ENCODE measurements around the gene CCR3. TPM values are rescaled to one million over a fixed set of nuclear protein-coding genes. Genes with fewer than 3 reads are reported as not detected.

Gene CCR3
- total RNA-seq, 2 experiments from 2014 or later, result not detected

DNA sequence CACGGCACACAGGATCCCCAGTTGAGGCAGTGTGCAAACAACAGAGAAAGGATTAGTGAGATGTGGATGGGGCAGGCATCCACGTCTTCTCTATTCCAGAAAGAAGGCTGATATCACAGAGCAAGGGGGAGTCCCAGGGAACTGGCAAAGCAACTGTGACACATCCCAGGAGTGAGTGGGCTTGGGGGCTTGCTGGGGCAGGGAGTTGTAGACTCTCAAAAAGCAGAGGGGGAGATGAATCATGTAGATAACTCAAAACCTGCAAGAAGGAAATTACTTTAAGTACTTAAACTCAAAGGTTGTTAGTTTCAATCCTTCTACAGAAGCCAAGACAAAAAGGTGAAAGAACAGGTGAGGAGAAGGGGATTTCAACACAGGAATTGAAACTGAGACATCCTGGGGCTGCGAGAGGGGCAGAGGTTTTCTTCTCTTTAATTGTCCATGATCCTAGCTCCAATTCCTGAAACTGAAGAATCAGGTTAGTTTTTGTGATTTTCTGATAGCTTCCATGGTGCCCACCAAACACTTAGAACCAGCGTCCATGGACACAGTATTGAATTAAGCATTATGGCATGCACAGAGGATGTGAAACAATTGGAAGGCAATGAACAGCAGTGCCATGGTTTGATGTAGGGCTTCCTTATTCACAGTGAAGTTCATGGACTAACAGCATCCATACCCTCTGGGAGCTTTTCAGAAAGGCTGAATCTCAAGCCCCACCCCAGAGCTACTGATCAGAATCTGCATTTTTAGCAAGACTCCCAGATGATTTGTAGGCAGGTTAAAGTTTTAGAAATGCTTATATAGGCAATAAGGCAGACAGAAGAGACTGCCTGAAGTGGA is 52.0 kb downstream of the CCR3 start:
- DNase-seq, result peak; percentile 79
- Mint-ChIP-seq H3K36me3 (peaks cover 3% of the 10 kb centered on the region), H3K4me3 (peak overlapping the region; percentile 35), H3K9me3 (no peaks in the 10 kb centered on the region), H3K4me1 (peaks cover 60% of the 10 kb centered on the region), H3K27me3 (peaks cover 15% of the 10 kb centered on the region), H3K27ac (peak overlapping the region; percentile 75)

DNA sequence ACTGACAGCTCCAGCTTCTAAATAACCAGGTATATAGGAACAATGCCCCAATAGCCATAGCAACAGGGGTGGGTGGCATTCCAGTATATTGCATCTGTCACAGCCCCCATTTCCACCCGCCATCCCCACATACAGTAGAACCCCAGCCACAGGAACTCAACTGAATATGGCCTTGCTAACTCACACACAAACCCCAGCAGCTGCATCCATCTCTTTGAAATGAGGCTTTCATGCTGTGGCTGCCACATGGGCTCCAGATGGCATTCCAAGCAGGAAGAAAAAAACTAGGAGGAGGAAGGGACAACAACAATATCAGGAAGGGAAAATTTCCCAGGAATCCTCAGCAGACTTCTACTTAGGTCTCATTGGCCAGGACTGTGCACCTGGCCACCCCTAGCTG is 54.6 kb downstream of the CCR3 start:
- no peak overlapping the region for H3K27ac Mint-ChIP-seq
- H3K4me1 Mint-ChIP-seq, result peaks cover 80% of the 10 kb centered on the region
- H3K4me3 Mint-ChIP-seq, result no peak overlapping the region
- no peak for DNase-seq
- peaks cover 3% of the 10 kb centered on the region for H3K36me3 Mint-ChIP-seq
- peaks cover 12% of the 10 kb centered on the region for H3K27me3 Mint-ChIP-seq
- peaks cover 2% of the 10 kb centered on the region for H3K9me3 Mint-ChIP-seq

DNA sequence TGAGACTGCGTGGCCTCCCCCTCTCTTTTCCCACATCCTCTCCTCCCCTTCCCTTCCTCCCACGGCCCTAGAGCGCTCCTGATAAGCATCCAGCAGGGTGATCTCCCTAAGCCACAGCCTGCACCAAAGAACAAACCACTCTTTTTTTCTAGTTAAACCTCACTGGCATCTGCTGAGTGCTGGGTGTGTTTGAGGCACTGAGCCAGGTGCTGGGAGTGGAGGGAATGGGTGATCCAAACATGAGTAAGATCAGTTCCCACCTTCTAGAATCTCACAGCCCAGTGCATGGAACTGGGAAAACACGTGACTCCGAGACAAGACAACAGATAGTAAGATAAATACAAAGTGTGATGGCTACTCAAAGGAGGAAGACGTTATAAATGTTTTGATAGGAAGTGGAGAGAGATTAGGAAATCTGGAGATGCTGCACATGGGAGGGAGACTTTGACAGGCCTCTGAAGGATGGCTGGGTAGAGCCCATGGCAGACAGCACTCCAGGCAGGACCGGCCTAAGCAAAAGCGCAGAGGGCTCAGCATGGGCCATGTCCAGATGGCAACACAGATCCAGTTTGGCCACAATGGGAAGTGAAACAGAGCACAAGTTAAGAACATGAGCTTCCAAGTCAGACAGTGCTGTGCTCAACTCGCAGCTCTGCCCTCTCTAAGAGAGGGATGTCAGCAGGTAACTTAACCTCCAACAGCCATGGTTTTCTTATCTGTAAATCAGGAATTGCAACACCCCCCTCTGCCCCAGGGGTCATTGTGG is 55.6 kb downstream of the CCR3 start:
- peaks cover 5% of the 10 kb centered on the region for H3K36me3 Mint-ChIP-seq
- peaks cover 12% of the 10 kb centered on the region for H3K27me3 Mint-ChIP-seq
- H3K4me3 Mint-ChIP-seq, result no peak overlapping the region
- peaks cover 82% of the 10 kb centered on the region for H3K4me1 Mint-ChIP-seq
- H3K9me3 Mint-ChIP-seq, result peaks cover 2% of the 10 kb centered on the region
- peak overlapping the region; percentile 15 for H3K27ac Mint-ChIP-seq
- no peak for DNase-seq

DNA sequence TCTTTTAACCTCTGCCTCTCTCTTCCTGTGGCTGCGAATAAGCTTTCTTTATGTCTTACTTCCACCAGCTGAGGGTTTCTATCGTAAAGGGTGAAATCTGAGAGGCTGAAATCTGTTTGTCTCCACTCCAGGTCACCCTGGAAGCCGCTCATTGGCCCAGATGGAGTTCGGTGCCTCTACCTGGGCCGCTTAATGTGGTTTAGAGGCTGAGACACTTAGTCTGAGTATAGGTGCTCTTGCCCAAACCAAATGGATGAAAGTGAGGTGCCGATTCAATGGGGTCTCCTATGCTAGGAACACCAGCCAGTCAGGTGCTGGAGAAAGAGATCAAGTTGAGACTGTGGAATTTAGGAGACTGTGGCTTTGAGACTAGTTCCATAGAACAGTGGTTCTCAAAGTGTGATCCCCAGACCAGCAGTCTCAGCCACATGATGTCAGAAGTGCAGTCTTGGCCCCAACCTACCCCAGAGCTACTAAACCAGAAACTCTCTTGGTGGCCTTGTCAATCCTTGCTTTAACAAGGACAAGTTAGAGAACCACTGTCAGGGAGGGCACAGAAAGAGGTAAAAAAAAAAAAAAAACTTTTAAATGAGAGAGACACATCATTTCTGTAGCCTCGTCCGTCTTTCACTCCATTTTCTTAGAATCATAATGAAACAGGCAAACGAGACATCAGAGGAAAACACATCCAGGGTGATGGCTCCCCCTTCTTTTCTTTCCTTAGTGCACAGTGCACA is 56.8 kb downstream of the CCR3 start:
- Mint-ChIP-seq H3K27me3 (peaks cover 12% of the 10 kb centered on the region), H3K36me3 (peaks cover 5% of the 10 kb centered on the region), H3K4me1 (peaks cover 71% of the 10 kb centered on the region), H3K9me3 (peaks cover 2% of the 10 kb centered on the region), H3K4me3 (peak overlapping the region; percentile 50), H3K27ac (peak overlapping the region; percentile 93)
- peak; percentile 59 for DNase-seq

DNA sequence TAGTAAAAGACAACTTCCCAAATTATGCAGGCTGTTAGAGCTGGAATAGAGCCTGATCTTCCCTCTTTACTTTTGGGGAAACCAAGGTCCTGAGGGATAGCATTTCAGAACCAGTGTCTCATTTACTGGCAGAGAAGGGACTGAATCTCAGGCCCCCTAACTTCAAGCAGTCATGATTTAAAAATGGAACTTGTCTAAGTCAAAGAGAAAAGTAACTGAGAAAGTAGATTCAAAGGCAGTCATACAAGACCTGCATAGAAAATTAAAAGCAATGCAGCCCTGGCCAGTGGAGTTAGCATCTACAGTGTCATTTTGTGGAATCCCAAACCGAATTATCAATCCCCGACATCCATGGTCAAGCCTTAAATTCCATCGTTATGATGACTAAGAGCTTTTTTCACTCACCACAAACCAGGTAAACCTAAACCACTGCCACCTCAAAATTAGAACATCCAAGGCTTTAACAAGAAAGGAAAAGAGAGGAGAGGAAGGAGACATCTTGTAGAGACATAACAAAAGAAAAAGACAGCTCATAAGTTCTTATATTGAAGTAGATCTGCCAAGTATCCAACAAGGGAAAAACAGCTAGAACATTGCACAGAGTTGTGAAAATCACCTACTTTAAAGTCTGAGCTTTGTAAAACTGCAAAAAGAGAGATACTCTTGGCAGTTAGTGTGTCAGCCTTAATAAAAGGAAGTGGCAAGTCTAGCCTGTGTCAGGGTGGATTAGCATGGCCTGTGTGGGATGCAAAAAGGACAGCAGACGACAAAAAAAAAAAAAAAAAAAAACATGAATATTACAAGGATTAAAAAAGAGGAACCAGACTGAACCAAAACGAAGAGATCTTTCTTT is 57.6 kb downstream of the CCR3 start:
- H3K36me3 Mint-ChIP-seq, result peaks cover 5% of the 10 kb centered on the region
- peaks cover 2% of the 10 kb centered on the region for H3K9me3 Mint-ChIP-seq
- H3K27ac Mint-ChIP-seq, result peak overlapping the region; percentile 93
- DNase-seq, result no peak
- H3K4me3 Mint-ChIP-seq, result peak overlapping the region; percentile 50
- peaks cover 12% of the 10 kb centered on the region for H3K27me3 Mint-ChIP-seq
- peaks cover 63% of the 10 kb centered on the region for H3K4me1 Mint-ChIP-seq

DNA sequence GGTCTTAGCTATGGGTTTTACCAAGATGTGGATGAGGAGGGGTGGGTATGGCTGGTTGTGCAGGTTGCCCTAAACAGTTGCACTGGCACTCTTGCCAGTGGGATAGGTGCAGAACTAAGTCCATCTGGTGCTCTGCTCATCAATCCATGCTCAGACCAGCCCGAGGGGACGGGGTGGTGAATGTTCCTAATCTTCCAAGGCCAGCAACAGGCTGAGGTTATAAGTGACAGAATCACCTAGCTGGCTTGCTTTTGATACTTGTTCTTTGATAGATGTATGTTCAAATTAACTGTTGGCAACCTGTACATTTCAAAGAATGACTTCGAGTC is 58.2 kb downstream of the CCR3 start:
- peaks cover 5% of the 10 kb centered on the region for H3K36me3 Mint-ChIP-seq
- H3K4me3 Mint-ChIP-seq, result no peak overlapping the region
- DNase-seq, result no peak
- peak overlapping the region; percentile 62 for H3K27ac Mint-ChIP-seq
- peaks cover 60% of the 10 kb centered on the region for H3K4me1 Mint-ChIP-seq
- H3K27me3 Mint-ChIP-seq, result peaks cover 12% of the 10 kb centered on the region
- H3K9me3 Mint-ChIP-seq, result peaks cover 2% of the 10 kb centered on the region

DNA sequence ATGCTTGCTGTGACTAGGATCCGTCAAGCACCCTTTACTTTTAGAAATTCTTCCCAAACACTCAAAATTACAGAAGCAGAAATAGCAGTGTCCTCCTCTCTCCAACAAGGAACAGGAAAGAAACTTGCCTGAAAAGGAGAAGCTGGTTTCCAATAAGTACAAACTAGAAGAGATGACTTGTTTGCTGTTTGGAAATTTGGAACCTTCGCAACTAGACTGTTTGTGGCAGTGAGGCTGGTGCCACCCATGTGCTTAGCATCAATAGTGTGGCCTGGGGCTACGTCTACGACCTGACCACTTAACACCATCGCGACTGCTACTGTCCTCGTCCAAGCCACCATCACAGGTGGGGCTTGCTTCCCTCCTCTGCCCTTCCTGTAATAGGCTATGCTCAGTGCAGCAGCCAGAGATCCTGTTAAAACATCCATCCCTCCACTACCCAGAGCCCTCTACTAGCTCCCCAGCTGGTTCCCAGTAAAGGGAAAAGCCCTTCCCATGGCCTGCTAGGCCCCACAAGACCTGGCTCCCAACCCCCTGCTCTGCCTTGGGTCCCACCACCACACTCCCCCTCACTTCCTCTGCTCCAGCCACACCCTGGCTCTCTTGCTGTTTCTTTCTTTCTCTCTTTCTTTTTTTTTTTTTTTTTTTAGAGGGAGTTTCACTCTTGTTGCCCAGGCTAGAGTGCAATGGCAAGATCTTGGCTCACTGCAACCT is 59.0 kb downstream of the CCR3 start:
- peak overlapping the region; percentile 11 for H3K27ac Mint-ChIP-seq
- H3K4me1 Mint-ChIP-seq, result peaks cover 56% of the 10 kb centered on the region
- DNase-seq, result no peak
- H3K9me3 Mint-ChIP-seq, result peaks cover 2% of the 10 kb centered on the region
- H3K27me3 Mint-ChIP-seq, result peaks cover 12% of the 10 kb centered on the region
- no peak overlapping the region for H3K4me3 Mint-ChIP-seq
- peaks cover 5% of the 10 kb centered on the region for H3K36me3 Mint-ChIP-seq

DNA sequence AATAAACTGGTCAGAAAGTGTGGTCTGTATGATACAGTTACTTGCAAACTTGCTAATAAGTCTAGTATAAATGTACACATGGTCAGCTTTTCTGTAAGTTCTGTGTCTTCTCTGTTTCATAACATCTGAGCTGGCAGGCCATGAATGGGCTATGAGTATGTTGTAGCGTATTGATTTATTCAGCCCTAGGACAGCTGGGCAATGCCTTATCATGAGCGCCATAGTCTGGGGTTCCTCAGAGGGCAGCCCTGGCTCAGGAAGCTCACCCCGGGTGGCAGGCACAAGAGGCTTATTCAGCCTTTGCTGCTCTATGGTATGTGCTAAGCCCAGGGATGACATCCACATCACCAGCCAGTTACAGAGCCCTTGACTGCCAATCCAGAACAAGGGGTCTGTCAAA is 61.0 kb downstream of the CCR3 start:
- peaks cover 10% of the 10 kb centered on the region for H3K27me3 Mint-ChIP-seq
- H3K9me3 Mint-ChIP-seq, result peaks cover 2% of the 10 kb centered on the region
- no peak overlapping the region for H3K27ac Mint-ChIP-seq
- no peak overlapping the region for H3K4me3 Mint-ChIP-seq
- no peak for DNase-seq
- H3K36me3 Mint-ChIP-seq, result peaks cover 2% of the 10 kb centered on the region
- H3K4me1 Mint-ChIP-seq, result peaks cover 38% of the 10 kb centered on the region

DNA sequence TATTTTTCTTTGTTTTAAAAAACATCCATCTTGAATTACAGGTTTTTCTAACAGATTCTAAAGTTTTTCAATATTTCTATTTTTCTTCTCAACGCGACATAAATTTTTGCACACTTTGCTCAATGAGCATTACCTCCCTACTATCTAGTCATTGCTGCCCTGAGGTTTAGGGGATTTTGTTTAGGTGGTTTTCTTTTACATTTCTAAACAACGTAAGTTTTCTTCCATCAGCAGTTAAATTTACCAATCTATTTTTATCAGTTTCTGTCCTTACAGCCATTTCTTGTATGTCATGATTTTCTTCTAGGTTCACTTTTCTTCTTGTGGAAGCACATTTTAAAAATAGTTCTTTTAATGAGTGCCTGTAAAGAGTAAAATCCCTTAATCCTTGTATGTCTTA is 62.5 kb downstream of the CCR3 start:
- no peak overlapping the region for H3K27ac Mint-ChIP-seq
- H3K9me3 Mint-ChIP-seq, result peaks cover 2% of the 10 kb centered on the region
- no peak overlapping the region for H3K4me3 Mint-ChIP-seq
- DNase-seq, result no peak
- H3K36me3 Mint-ChIP-seq, result peaks cover 2% of the 10 kb centered on the region
- H3K4me1 Mint-ChIP-seq, result peaks cover 23% of the 10 kb centered on the region
- H3K27me3 Mint-ChIP-seq, result peaks cover 22% of the 10 kb centered on the region

DNA sequence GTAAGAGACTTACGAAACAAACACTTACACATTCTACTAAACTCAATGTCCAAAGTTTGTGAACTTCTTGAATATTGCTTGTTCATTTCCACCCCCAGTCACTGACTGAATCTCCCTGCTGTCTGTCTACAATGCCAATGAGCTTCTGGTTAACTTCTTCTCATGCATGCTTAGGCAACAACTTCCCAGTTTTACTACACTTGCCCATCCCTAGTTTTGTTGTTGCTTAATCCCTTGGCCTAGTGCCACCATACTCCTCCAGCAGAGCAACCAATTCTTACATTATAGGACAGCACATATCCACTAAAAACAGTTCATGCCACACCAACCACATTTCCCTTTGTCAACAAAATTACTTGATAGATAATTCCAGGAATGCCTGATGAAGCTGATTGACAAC is 70.7 kb downstream of the CCR3 start:
- H3K27me3 Mint-ChIP-seq, result peaks cover 33% of the 10 kb centered on the region
- H3K4me1 Mint-ChIP-seq, result no peaks in the 10 kb centered on the region
- no peak overlapping the region for H3K4me3 Mint-ChIP-seq
- H3K27ac Mint-ChIP-seq, result no peak overlapping the region
- no peak for DNase-seq
- no peaks in the 10 kb centered on the region for H3K36me3 Mint-ChIP-seq
- peaks cover 6% of the 10 kb centered on the region for H3K9me3 Mint-ChIP-seq

DNA sequence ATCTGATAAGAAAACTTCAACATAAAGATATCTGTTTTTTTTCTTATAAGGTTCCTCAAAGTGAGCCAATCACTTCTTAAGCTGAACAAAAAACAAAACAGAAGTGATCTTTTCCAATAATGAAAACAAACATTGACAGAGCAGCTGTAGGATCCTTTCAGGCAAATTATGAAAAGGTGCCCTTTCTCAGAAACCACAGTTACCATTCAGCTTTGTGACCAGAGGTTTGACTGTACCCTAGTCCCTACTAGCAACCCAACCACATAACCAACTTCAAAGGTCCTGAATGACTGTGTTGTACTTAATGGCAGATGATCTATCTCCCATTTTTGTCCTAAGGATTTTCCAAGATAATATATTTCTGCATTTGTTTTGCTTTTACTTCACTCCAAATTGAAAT is 72.3 kb downstream of the CCR3 start:
- DNase-seq, result no peak
- no peak overlapping the region for H3K27ac Mint-ChIP-seq
- H3K4me1 Mint-ChIP-seq, result no peaks in the 10 kb centered on the region
- no peak overlapping the region for H3K4me3 Mint-ChIP-seq
- peaks cover 6% of the 10 kb centered on the region for H3K9me3 Mint-ChIP-seq
- peaks cover 21% of the 10 kb centered on the region for H3K27me3 Mint-ChIP-seq
- H3K36me3 Mint-ChIP-seq, result no peaks in the 10 kb centered on the region

DNA sequence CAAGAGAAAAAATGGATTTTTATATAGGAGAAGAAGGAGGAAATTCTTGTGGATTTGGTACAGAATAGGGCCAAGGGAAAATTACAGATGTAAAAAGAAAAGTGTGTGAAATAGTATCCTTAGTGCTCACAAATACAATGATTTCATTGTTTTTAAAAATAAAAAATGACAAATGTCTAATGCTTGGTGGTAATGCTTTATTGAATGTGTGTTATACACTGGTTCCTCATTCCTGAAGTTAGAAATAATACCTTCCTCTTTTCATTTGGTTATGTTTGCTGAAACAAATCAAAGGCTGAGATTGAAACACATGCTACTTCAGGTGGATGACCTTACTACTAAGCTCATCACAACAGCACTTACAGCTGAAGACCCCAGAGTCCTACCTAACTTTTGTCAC is 73.9 kb downstream of the CCR3 start:
- peaks cover 17% of the 10 kb centered on the region for H3K27me3 Mint-ChIP-seq
- no peaks in the 10 kb centered on the region for H3K4me1 Mint-ChIP-seq
- H3K27ac Mint-ChIP-seq, result no peak overlapping the region
- no peaks in the 10 kb centered on the region for H3K36me3 Mint-ChIP-seq
- peaks cover 6% of the 10 kb centered on the region for H3K9me3 Mint-ChIP-seq
- no peak overlapping the region for H3K4me3 Mint-ChIP-seq
- no peak for DNase-seq
